H1 (cell line): ENCODE results near the gene KIF1B. TPM values are rescaled to one million over a fixed set of nuclear protein-coding genes. Genes with fewer than 3 reads are reported as not detected.

Experiments used
- CTCF ChIA-PET: fragments of 300-600 bp; sonication (Branson Sonifier 250); formaldehyde crosslinking; loops from one replicate; lab custom pipeline; 2021; ENCODE audit not compliant: partially characterized antibody; lab: Charles Lee
- POLR2A ChIA-PET: fragments of 300-600 bp; sonication (Branson Sonifier 250); formaldehyde crosslinking; loops from one replicate; lab custom pipeline; 2021; ENCODE audit warnings: inconsistent platforms; ENCODE audit not compliant: partially characterized antibody; lab: Charles Lee
- DNase-seq, 2 experiments: peaks; one replicate each; pipeline versions ENCODE4 v3.0.0 to v3.0.0-alpha.2; 2010 to 2022; ENCODE audit warnings: low spot score in 2 of 2, low read depth in 1 of 2, mixed read lengths in 1 of 2
- FAIRE-seq: peaks from 2 replicates; lab custom pipeline; 2011; peaks lifted over from hg19 to GRCh38; lab: Jason Lieb, UNC
- H2AFZ ChIP-seq: 2 replicates; pipeline ENCODE4 v1.8.1; 2012; ENCODE audit warnings: low read length, inconsistent platforms
- H2AK5ac ChIP-seq: 2 replicates; pipeline ENCODE4 v1.6.1; 2013; ENCODE audit warnings: low read depth, low read length
- H2BK120ac ChIP-seq: replicated peaks from 2 replicates; pipeline ENCODE3; 2013; ENCODE audit warnings: low read depth, low read length, inconsistent platforms
- H2BK12ac ChIP-seq: 2 replicates; pipeline ENCODE4 v1.6.1; 2013; ENCODE audit warnings: low read depth, low read length
- H2BK15ac ChIP-seq: 2 replicates; pipeline ENCODE4 v1.6.1; 2013; ENCODE audit warnings: low read length
- H2BK20ac ChIP-seq: 2 replicates; pipeline ENCODE4 v1.6.1; 2013; ENCODE audit warnings: low read length
- H2BK5ac ChIP-seq: 2 replicates; pipeline ENCODE4 v1.6.1; 2013; ENCODE audit warnings: low read depth, low read length
- H3K14ac ChIP-seq: 2 replicates; pipeline ENCODE4 v1.6.1; 2013; ENCODE audit warnings: inconsistent platforms; ENCODE audit not compliant: insufficient read length
- H3K18ac ChIP-seq: 2 replicates; pipeline ENCODE4 v1.6.1; 2013; ENCODE audit warnings: low read length; ENCODE audit errors: extremely low read depth
- H3K23ac ChIP-seq: 2 replicates; pipeline ENCODE4 v1.6.1; 2013; ENCODE audit warnings: inconsistent platforms; ENCODE audit not compliant: insufficient read length
- H3K23me2 ChIP-seq: 2 replicates; pipeline ENCODE4 v1.6.1; 2013; ENCODE audit warnings: low read depth, low read length
- H3K27ac ChIP-seq: 2 replicates; pipeline ENCODE4 v1.6.1; 2011; ENCODE audit warnings: low read depth, low read length, inconsistent platforms
- H3K27me3 ChIP-seq, 4 experiments: replicated peaks in 1 of 4; 1 replicate in 1 of 4; 2 replicates in 3 of 4; pipeline versions ENCODE4 v1.6.1 to v1.8.1; 2011 to 2013; ENCODE audit warnings: low read length in 3 of 4, mild to moderate bottlenecking in 3 of 4, inconsistent platforms in 2 of 4, mixed read lengths in 2 of 4, moderate library complexity in 1 of 4; ENCODE audit not compliant: control insufficient read depth in 3 of 4, insufficient read depth in 3 of 4; ENCODE audit errors: extremely low read depth in 1 of 4
- H3K36me3 ChIP-seq, 4 experiments: 2 replicates each; pipeline versions ENCODE4 v1.6.1 to v1.8.1; 2011 to 2013; ENCODE audit warnings: mild to moderate bottlenecking in 4 of 4, low read length in 3 of 4, moderate library complexity in 2 of 4, control low read depth in 1 of 4, inconsistent platforms in 1 of 4; ENCODE audit not compliant: insufficient read depth in 4 of 4, control insufficient read depth in 2 of 4
- H3K4ac ChIP-seq: replicated peaks from 2 replicates; pipeline ENCODE3; 2013; ENCODE audit warnings: low read length, low read depth, mixed read lengths, inconsistent platforms; ENCODE audit not compliant: insufficient read length
- H3K4me1 ChIP-seq, 4 experiments: replicated peaks in 1 of 4; 1 replicate in 1 of 4; 2 replicates in 3 of 4; pipeline versions ENCODE4 v1.6.1 to v1.8.1; 2011 to 2013; ENCODE audit warnings: low read length in 3 of 4, inconsistent platforms in 2 of 4, mixed read lengths in 1 of 4; ENCODE audit not compliant: insufficient read depth in 4 of 4, control insufficient read depth in 3 of 4
- H3K4me2 ChIP-seq, 2 experiments: 2 replicates each; pipeline versions ENCODE4 v1.6.1 to v1.8.1; 2011 to 2013; ENCODE audit warnings: low read depth in 2 of 2, low read length in 2 of 2, control low read depth in 1 of 2, inconsistent platforms in 1 of 2, mild to moderate bottlenecking in 1 of 2; ENCODE audit not compliant: insufficient read depth in 1 of 2
- H3K4me3 ChIP-seq, 4 experiments: fragments of 200-600, 300-600 bp in 1 of 4; sonication (generic), shearing (Covaris generic), sonication (Bioruptor Twin) in 1 of 4; 2 replicates each; pipeline versions ENCODE4 v1.5.1 to v1.8.1; 2011 to 2016; ENCODE audit warnings: low read length in 4 of 4, low read depth in 3 of 4, control low read depth in 2 of 4, inconsistent platforms in 2 of 4, mild to moderate bottlenecking in 2 of 4, mixed read lengths in 1 of 4, moderate library complexity in 1 of 4; ENCODE audit not compliant: insufficient read depth in 2 of 4; ENCODE audit errors: extremely low read depth in 1 of 4
- H3K56ac ChIP-seq: replicated peaks from 2 replicates; pipeline ENCODE3; 2013; ENCODE audit warnings: low read depth, mild to moderate bottlenecking, mixed read lengths, low read length, inconsistent platforms; ENCODE audit not compliant: insufficient read length
- H3K79me1 ChIP-seq: 2 replicates; pipeline ENCODE4 v1.6.1; 2013; ENCODE audit warnings: low read depth, low read length, control low read depth
- H3K79me2 ChIP-seq, 2 experiments: 2 replicates each; pipeline versions ENCODE4 v1.6.1 to v1.8.1; 2012 to 2013; ENCODE audit warnings: low read length in 2 of 2, mild to moderate bottlenecking in 2 of 2, inconsistent platforms in 1 of 2; ENCODE audit not compliant: insufficient read depth in 2 of 2, control insufficient read depth in 1 of 2
- H3K9ac ChIP-seq, 4 experiments: replicated peaks in 1 of 4; 1 replicate in 1 of 4; 2 replicates in 3 of 4; pipeline versions ENCODE4 v1.6.1 to v1.8.1; 2011 to 2013; ENCODE audit warnings: low read depth in 3 of 4, low read length in 3 of 4, control low read depth in 2 of 4, mild to moderate bottlenecking in 2 of 4, moderate library complexity in 2 of 4, inconsistent platforms in 1 of 4; ENCODE audit errors: extremely low read depth in 1 of 4
- H3K9me3 ChIP-seq, 2 experiments: 2 replicates each; pipeline versions ENCODE4 v1.6.1 to v1.8.1; 2012 to 2013; ENCODE audit warnings: mild to moderate bottlenecking in 2 of 2, moderate library complexity in 2 of 2, control low read depth in 1 of 2, inconsistent platforms in 1 of 2, low read depth in 1 of 2, low read length in 1 of 2, mixed read lengths in 1 of 2; ENCODE audit not compliant: insufficient read depth in 2 of 2
- H4K20me1 ChIP-seq, 2 experiments: replicated peaks in 1 of 2; 2 replicates each; pipeline versions ENCODE3 to v1.8.1; 2011 to 2013; ENCODE audit warnings: inconsistent platforms in 2 of 2, low read length in 2 of 2, mild to moderate bottlenecking in 1 of 2; ENCODE audit not compliant: insufficient read depth in 2 of 2, control insufficient read depth in 1 of 2
- H4K5ac ChIP-seq: 2 replicates; pipeline ENCODE4 v1.6.1; 2013; ENCODE audit warnings: low read length, low read depth, mixed read lengths, inconsistent platforms; ENCODE audit not compliant: insufficient read length
- H4K8ac ChIP-seq: 2 replicates; pipeline ENCODE4 v1.8.0; 2013; ENCODE audit warnings: mild to moderate bottlenecking, moderate library complexity, low read length, inconsistent platforms; ENCODE audit not compliant: insufficient read depth; ENCODE audit errors: extremely low read depth
- H4K91ac ChIP-seq: replicated peaks from 2 replicates; pipeline ENCODE3; 2013; ENCODE audit warnings: low read length, mixed read lengths, inconsistent platforms; ENCODE audit not compliant: insufficient read length
- KDM4A ChIP-seq: IDR thresholded peaks from one replicate; pipeline ENCODE4 v1.7.1; 2012; ENCODE audit warnings: low read depth, mild to moderate bottlenecking, moderate library complexity, low read length, inconsistent platforms; ENCODE audit not compliant: severe bottlenecking
- SIN3A ChIP-seq, 2 experiments: IDR thresholded peaks in 1 of 2; conservative IDR thresholded peaks in 1 of 2; 2 replicates each; pipeline ENCODE4 v1.6.1; 2011 to 2012; ENCODE audit warnings: low read length in 2 of 2, improper control_type of control experiment in 1 of 2, low read depth in 1 of 2, mild to moderate bottlenecking in 1 of 2
- WGBS, 2 experiments: shearing (Covaris generic) in 1 of 2; methylation state at CpG; one replicate each; pipeline versions ENCODE4 v1.1.6 to v1.1.7; 2013 to 2015; ENCODE audit warnings: low lambda C conversion rate in 2 of 2, mixed read lengths in 2 of 2, inconsistent platforms in 1 of 2, low coverage in 1 of 2, missing lambda C conversion rate in 1 of 2; ENCODE audit not compliant: insufficient replicate concordance in 2 of 2, insufficient coverage in 1 of 2, insufficient read length in 1 of 2; ENCODE audit errors: extremely low coverage in 1 of 2, missing lambda C conversion rate in 1 of 2; 5-methylcytosine and 5-hydroxymethylcytosine counted together
- polyA plus RNA-seq, 7 experiments: library from polyadenylated mRNA; depleted of rRNA in 3 of 7; stranded (reverse) in 5 of 7; unstranded in 2 of 7; fragments of >200 nt in 5 of 7; fragments of 200-250 nt in 2 of 7; gene quantifications; 1 replicate in 5 of 7; 2 replicates in 1 of 7; 4 replicates in 1 of 7; pipeline versions ENCODE4 v1.2.1 to v1.2.3, GENCODE V29; 2011 to 2013; ENCODE audit warnings: missing spikeins in 2 of 7, mixed read lengths in 2 of 7
- total RNA-seq: library from RNA; stranded (reverse); fragmentation: NEBNext Ultra II Directional; extraction: Animal tissue kit (Norgen Biotek cat#: 25700); gene quantifications from 2 replicates; pipeline ENCODE4 v1.2.1, GENCODE V29; 2021

Gene KIF1B
- total and polyA plus RNA-seq, 2 of the 8 experiments (the other 6 are each of a cell fraction or from before 2014, with no cell fraction given), result 39.1 to 74.2 TPM

- no peak overlapping the region for H3K4me3 ChIP-seq
- no peak overlapping the region for H4K91ac ChIP-seq
- no peak overlapping the region for H4K8ac ChIP-seq
- no peaks in the 10 kb centered on the region for H3K9me3 ChIP-seq
- peaks cover 0 to 5% (median 1%) of the 10 kb centered on the region in 4 experiments; a peak in 2 of 7 replicates for H3K4me1 ChIP-seq
- no peak overlapping the region for H2BK20ac ChIP-seq
- no peak overlapping the region for H3K4me2 ChIP-seq
- peaks cover 2 to 26% (median 5%) of the 10 kb centered on the region in 4 experiments; a peak in 5 of 8 replicates for H3K36me3 ChIP-seq
- H2BK12ac ChIP-seq, result no peak overlapping the region
- H3K56ac ChIP-seq, result no peak overlapping the region
- no peak overlapping the region for H2BK5ac ChIP-seq
- FAIRE-seq (no peak), DNase-seq (no peak)
- H3K14ac ChIP-seq, result no peak overlapping the region
- H3K9ac ChIP-seq, result no peak overlapping the region
- no peaks in the 10 kb centered on the region for H3K79me1 ChIP-seq
- H3K23me2 ChIP-seq, result no peaks in the 10 kb centered on the region
- H3K4ac ChIP-seq, result no peak overlapping the region
- ChIA-PET POLR2A (no interaction called here), CTCF (no interaction called here)
- H3K27ac ChIP-seq, result no peak overlapping the region
- no peak overlapping the region for H2BK15ac ChIP-seq
- no peak overlapping the region for H2BK120ac ChIP-seq
- H4K5ac ChIP-seq, result no peak overlapping the region
- no peaks in the 10 kb centered on the region for H3K79me2 ChIP-seq
- H2AK5ac ChIP-seq, result no peak overlapping the region
- TF ChIP-seq KDM4A (no peak), SIN3A (conservative IDR thresholded peaks at IDR 0.05 in 1 of 2, IDR thresholded peaks at IDR 0.05 in 1 of 2; ENCODE audit: low read depth in 1 of 2, low read length in 2 of 2) (no peak)
- no peaks in the 10 kb centered on the region for H4K20me1 ChIP-seq
- H3K27me3 ChIP-seq, result no peaks in the 10 kb centered on the region
- H3K18ac ChIP-seq, result no peak overlapping the region
- WGBS, 2 experiments, result 98% methylated on average over 6 of the region's 6 CpGs; no CpG with 5 or more reads in 1 of the 2 experiments
- H2AFZ ChIP-seq, result no peak overlapping the region
- H3K23ac ChIP-seq, result no peak overlapping the region
Observed at GRCh38 chr1:10324627-10325026, 114.3 kb downstream of the KIF1B start.
